ENCODE measurements around the gene SURF6.
"Not testable (repeated sequence)": the region's sequence is repeated elsewhere in the genome, so short reads cannot be mapped to it uniquely, and the experiment has no call there.

Gene SURF6

GRCh38 chr9:133286523-133286922 is 49.5 kb downstream of the SURF6 start:
- Histone ChIP-seq H3K36me3 (ENCODE audit: insufficient read depth, low read length) (no peaks in the 10 kb centered on the region), H3K27ac (no peak overlapping the region), H3K9me3 (ENCODE audit: low read depth, low read length) (0 out of 2 replicates have a peak, but pooled peaks cover 3% of the 10 kb centered on the region), H3K4me3 (no peak overlapping the region), H3K9ac (ENCODE audit: insufficient read length) (no peak overlapping the region)
- TF ChIP-seq POLR2AphosphoS5 (IDR thresholded peaks at IDR 0.05; ENCODE audit: borderline replicate concordance, low read depth, low read length), result no peak
- no peak for TF ChIP-seq EZH2 (IDR thresholded peaks at IDR 0.05)
- TF ChIP-seq FOXP2 (optimal IDR thresholded peaks at IDR 0.05; ENCODE audit: control extremely low read depth, extremely low read length, insufficient read depth), result no peak
- DNase-seq (ENCODE audit: low read depth, low spot score), result no peak

- Histone ChIP-seq H3K4me3 (no peak overlapping the region), H3K27ac (no peak overlapping the region), H3K36me3 (ENCODE audit: insufficient read depth, low read length) (no peaks in the 10 kb centered on the region), H3K9me3 (ENCODE audit: low read depth, low read length) (no peaks in the 10 kb centered on the region), H3K9ac (ENCODE audit: insufficient read length) (no peak overlapping the region)
- no peak for DNase-seq (ENCODE audit: low read depth, low spot score)
- TF ChIP-seq EZH2 (IDR thresholded peaks at IDR 0.05) (no peak), FOXP2 (optimal IDR thresholded peaks at IDR 0.05; ENCODE audit: control extremely low read depth, extremely low read length, insufficient read depth) (no peak), POLR2AphosphoS5 (IDR thresholded peaks at IDR 0.05; ENCODE audit: borderline replicate concordance, low read depth, low read length) (no peak)
Observed at GRCh38 chr9:133285252-133285775, 50.7 kb downstream of the SURF6 start.

GRCh38 chr9:133284362-133284761 is 51.6 kb downstream of the SURF6 start:
- H3K36me3 ChIP-seq (ENCODE audit: insufficient read depth, low read length), result no peaks in the 10 kb centered on the region
- no peak for DNase-seq (ENCODE audit: low read depth, low spot score)
- H3K9me3 ChIP-seq (ENCODE audit: low read depth, low read length), result no peaks in the 10 kb centered on the region
- no peak overlapping the region for H3K27ac ChIP-seq
- H3K9ac ChIP-seq (ENCODE audit: insufficient read length), result no peak overlapping the region
- TF ChIP-seq FOXP2 (optimal IDR thresholded peaks at IDR 0.05; ENCODE audit: control extremely low read depth, extremely low read length, insufficient read depth) (no peak), POLR2AphosphoS5 (IDR thresholded peaks at IDR 0.05; ENCODE audit: borderline replicate concordance, low read depth, low read length) (no peak), EZH2 (IDR thresholded peaks at IDR 0.05) (no peak)
- no peak overlapping the region for H3K4me3 ChIP-seq

GRCh38 chr9:133283255-133284032 is 52.5 kb downstream of the SURF6 start:
- not testable (repeated sequence) for H3K9ac ChIP-seq (ENCODE audit: insufficient read length); H3K36me3 ChIP-seq (ENCODE audit: insufficient read depth, low read length); H3K27ac ChIP-seq; H3K9me3 ChIP-seq (ENCODE audit: low read depth, low read length); DNase-seq (ENCODE audit: low read depth, low spot score); H3K4me3 ChIP-seq

GRCh38 chr9:133282464-133283238 is 53.3 kb downstream of the SURF6 start:
- Histone ChIP-seq H3K27ac (no peak overlapping the region), H3K36me3 (ENCODE audit: insufficient read depth, low read length) (no peaks in the 10 kb centered on the region), H3K9me3 (ENCODE audit: low read depth, low read length) (no peaks in the 10 kb centered on the region), H3K9ac (ENCODE audit: insufficient read length) (no peak overlapping the region), H3K4me3 (no peak overlapping the region)
- DNase-seq (ENCODE audit: low read depth, low spot score), result no peak
- TF ChIP-seq POLR2AphosphoS5 (IDR thresholded peaks at IDR 0.05; ENCODE audit: borderline replicate concordance, low read depth, low read length) (no peak), EZH2 (IDR thresholded peaks at IDR 0.05) (no peak), FOXP2 (optimal IDR thresholded peaks at IDR 0.05; ENCODE audit: control extremely low read depth, extremely low read length, insufficient read depth) (no peak)

- Histone ChIP-seq H3K36me3 (ENCODE audit: insufficient read depth, low read length) (no peaks in the 10 kb centered on the region), H3K27ac (no peak overlapping the region), H3K9ac (ENCODE audit: insufficient read length) (no peak overlapping the region), H3K4me3 (no peak overlapping the region), H3K9me3 (ENCODE audit: low read depth, low read length) (no peaks in the 10 kb centered on the region)
- no peak for DNase-seq (ENCODE audit: low read depth, low spot score)
- TF ChIP-seq FOXP2 (optimal IDR thresholded peaks at IDR 0.05; ENCODE audit: control extremely low read depth, extremely low read length, insufficient read depth) (no peak), POLR2AphosphoS5 (IDR thresholded peaks at IDR 0.05; ENCODE audit: borderline replicate concordance, low read depth, low read length) (no peak), EZH2 (IDR thresholded peaks at IDR 0.05) (no peak)
Observed at GRCh38 chr9:133280392-133280791, 55.6 kb downstream of the SURF6 start.
